OCI-LY7 (cell line): Measurements from ENCODE around the gene EIF2AK2.

ENCODE experiments used
- EZH2phosphoT487 ChIP-seq: fragments of 200-600 bp; sonication (generic); IDR thresholded peaks from 2 replicates; pipeline ENCODE4 v1.6.1; 2018; ENCODE audit warnings: low read depth, borderline replicate concordance, mild to moderate bottlenecking, mixed run types, antibody characterized with exemption, low read length, moderate library complexity, mixed read lengths
- TF ChIP-seq, protein P1 (sequence below): fragments of 200-600 bp; sonication (generic); conservative IDR thresholded peaks from 2 replicates; pipeline ENCODE4 v1.5.1; 2014; ENCODE audit warnings: mild to moderate bottlenecking, antibody characterized with exemption, low read length, moderate library complexity, mixed read lengths

DNA sequence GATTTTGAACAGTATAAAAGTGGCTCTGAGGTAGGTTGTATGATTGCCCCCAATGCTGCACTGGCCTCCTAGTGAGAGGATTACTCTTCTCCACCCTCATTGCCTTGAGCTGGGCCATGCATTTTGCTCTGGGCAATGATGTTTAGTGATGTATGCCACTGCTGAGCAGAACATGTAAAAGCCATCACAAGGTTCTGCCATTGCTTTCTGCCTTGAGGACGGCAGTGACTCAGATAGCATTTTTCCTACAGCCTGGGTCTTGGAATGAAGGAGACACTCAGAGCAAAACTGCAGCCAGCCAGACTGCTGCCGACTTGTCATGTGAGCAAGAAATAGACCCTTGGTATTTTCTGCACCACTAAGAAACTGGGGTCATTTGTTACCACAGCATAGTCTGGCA, 44.8 kb downstream of the EIF2AK2 start:
- TF ChIP-seq, protein P1, sequence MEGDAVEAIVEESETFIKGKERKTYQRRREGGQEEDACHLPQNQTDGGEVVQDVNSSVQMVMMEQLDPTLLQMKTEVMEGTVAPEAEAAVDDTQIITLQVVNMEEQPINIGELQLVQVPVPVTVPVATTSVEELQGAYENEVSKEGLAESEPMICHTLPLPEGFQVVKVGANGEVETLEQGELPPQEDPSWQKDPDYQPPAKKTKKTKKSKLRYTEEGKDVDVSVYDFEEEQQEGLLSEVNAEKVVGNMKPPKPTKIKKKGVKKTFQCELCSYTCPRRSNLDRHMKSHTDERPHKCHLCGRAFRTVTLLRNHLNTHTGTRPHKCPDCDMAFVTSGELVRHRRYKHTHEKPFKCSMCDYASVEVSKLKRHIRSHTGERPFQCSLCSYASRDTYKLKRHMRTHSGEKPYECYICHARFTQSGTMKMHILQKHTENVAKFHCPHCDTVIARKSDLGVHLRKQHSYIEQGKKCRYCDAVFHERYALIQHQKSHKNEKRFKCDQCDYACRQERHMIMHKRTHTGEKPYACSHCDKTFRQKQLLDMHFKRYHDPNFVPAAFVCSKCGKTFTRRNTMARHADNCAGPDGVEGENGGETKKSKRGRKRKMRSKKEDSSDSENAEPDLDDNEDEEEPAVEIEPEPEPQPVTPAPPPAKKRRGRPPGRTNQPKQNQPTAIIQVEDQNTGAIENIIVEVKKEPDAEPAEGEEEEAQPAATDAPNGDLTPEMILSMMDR, result no peak
- no peak for TF ChIP-seq EZH2phosphoT487
